Thyroid gland (tissue), 4 donors: ENCODE results near the gene LGALS7B.

Experiments used
- POLR2A ChIP-seq, 2 donors: fragments of 450-650 bp; IDR thresholded peaks; one replicate each; pipeline ENCODE4 v1.6.1; 2017; ENCODE audit warnings: antibody characterized with exemption in 2 of 2, mild to moderate bottlenecking in 2 of 2, moderate library complexity in 1 of 2
- TF ChIP-seq, protein P1 (sequence below), 6 experiments: fragments of 200-600 bp in 3 of 6; fragments of 450-650 bp in 3 of 6; sonication (generic) in 3 of 6; IDR thresholded peaks; one replicate each; pipeline ENCODE4 v1.5.1; 2016 to 2019; ENCODE audit warnings: antibody characterized with exemption in 6 of 6, mild to moderate bottlenecking in 2 of 6, inconsistent platforms in 1 of 6, moderate library complexity in 1 of 6

DNA sequence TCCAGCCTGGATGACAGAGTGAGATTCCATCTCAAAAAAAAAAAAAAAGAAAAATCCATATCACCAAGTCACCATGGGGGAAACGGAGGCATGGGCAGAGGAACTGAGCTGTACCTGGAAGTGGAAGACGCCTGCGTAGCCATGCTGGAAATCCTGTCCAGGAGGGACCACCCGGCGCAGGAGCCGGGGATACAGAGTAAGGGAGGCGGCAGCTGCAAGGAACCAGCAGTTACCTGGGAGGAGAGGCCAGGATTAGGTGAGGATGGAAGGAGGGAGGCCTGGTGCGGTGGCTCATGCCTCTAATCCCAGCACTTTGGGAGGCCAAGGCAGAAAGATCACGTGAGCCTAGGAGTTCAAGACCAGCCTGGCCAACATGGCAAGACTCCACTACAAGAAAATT lies 46.7 kb upstream of the LGALS7B start:
- TF ChIP-seq POLR2A (IDR thresholded peaks at IDR 0.05), result no peak
- TF ChIP-seq, protein P1, sequence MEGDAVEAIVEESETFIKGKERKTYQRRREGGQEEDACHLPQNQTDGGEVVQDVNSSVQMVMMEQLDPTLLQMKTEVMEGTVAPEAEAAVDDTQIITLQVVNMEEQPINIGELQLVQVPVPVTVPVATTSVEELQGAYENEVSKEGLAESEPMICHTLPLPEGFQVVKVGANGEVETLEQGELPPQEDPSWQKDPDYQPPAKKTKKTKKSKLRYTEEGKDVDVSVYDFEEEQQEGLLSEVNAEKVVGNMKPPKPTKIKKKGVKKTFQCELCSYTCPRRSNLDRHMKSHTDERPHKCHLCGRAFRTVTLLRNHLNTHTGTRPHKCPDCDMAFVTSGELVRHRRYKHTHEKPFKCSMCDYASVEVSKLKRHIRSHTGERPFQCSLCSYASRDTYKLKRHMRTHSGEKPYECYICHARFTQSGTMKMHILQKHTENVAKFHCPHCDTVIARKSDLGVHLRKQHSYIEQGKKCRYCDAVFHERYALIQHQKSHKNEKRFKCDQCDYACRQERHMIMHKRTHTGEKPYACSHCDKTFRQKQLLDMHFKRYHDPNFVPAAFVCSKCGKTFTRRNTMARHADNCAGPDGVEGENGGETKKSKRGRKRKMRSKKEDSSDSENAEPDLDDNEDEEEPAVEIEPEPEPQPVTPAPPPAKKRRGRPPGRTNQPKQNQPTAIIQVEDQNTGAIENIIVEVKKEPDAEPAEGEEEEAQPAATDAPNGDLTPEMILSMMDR (IDR thresholded peaks at IDR 0.05), result no peak
